GM19395 (cell line): Measurements from ENCODE around the gene CDK13.

Experiments used
- ATAC-seq: cut with Tn5 transposase; IDR thresholded peaks from one replicate; pipeline ENCODE4 v1.9.1; 2021; ENCODE audit warnings: mild to moderate bottlenecking, moderate library complexity; ENCODE audit not compliant: unreplicated experiment

Gene CDK13

DNA sequence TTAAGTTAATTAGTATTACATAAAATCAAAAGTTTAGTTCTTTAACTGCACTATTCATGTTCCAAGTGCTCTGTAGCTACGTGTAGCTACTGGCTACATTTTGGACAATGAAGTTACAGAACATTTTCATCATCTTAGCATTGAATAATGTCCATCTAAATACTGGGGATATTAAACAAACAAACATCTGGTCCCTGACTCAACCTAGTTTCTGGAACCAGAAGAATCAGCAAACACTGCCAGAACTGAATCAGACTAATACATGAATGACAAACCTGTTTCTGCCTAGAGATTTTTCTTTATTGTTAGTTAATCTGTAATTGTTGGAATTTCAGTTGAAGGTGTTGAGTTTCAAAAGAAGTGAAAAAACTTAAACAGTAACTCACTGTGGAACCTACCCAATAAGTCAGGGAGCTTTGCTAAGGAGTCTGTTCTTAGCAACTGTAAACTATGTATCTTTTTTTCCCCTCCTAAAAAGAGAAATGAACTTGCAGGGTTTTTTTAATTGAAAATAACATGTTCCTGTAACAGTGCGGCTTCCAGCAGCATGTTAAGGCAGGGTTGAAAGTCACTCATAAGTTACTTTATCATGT is 58.3 kb downstream of the CDK13 start:
- ATAC-seq = no peak

DNA sequence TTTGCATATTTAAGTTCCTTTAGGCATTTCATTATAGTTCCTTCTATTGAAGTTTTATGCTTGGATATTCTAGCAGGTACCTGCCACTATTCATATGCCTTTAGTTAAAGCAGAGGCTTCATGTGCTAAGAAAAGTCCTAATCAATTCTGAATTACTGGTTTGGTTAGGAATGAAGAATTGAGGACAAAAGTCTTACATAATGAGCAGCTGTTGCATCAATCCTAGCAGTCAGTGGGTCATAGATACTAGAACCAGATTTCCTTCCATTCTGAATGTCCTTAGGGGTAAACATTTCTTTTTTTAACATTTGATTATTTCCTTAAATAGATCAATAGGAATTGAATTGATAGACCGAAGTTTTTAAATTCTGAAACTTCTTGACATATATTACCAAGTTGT is 59.2 kb downstream of the CDK13 start:
- no peak for ATAC-seq

DNA sequence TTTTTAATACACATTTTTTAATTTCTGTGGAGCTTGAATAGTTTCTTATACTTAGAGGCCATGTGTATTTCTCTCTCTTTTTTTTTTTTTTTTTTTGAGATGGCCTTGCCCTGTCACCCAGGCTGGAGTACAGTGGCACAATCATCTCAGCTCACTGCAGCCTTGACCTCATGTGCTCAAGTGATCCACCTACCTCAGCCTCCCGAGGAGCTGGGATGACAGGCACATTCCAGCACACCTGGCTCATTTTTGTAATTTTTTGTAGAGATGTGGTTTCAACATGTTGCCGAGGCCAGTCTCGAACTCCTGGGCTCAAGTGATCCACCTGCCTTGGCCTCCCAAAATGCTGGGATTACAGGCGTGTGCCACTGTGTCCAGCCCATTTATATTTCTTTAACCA is 64.3 kb downstream of the CDK13 start:
- ATAC-seq = no peak

DNA sequence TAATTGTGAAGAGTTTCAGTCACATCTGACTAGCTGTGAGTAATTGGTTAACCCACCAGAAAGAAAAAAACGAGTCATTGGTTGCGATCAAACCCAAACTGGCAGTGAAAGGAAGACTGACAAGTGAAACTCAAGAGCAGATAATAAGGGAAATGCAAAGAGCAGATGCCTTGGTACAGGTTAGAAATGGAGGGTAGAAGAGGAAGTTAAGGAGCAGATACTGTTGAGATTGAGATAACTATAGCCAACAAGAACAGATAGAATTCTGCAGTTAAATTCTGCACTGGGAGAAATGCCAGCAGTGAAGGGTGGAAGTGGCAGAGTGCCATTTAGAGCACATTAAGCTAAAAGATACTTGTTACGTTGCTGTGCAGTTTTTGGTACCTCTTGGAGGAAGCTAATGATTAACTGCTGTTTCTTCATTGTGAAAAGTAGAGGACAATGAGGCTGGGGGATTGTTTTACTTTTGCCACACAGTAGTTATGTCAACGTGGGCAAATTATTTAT is 65.8 kb downstream of the CDK13 start:
- peak; percentile 93 for ATAC-seq

DNA sequence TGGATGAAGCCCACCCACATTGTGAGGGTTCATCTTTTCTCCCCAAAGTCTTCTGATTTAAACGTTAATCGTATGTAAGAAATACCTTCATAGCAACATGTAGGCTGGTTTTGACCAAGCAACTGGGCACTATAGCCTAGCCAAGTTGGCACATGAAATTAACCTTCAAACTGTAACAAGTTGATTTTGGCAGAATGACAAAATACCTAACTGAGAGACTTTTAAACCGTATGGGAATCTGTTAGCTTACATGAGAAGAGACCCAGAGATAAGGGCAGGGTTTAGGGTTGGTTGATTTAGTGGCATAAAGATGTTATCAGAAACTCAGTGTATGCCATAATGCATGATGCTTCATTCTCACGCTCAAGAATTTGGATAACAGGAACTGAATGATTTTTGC is 69.5 kb downstream of the CDK13 start:
- ATAC-seq = no peak

DNA sequence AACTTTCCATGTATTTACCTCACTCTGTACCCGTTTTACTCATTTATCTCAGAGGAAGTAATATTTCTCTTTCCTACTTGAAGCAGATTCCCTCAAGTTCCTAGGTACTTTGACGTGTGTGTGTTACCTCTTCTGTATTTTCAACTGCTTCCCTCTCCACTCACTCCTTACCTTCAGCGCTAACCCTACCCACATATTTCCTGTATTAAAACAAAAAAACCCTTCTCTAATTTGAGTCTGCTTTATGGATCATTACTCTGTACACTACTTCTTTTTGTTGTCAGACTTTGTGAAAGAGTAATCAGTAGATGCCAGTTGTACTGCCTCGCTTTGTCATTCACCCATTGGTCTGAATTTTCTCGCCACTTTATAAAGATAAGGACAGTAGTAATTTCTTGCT is 74.0 kb downstream of the CDK13 start:
- ATAC-seq = no peak

DNA sequence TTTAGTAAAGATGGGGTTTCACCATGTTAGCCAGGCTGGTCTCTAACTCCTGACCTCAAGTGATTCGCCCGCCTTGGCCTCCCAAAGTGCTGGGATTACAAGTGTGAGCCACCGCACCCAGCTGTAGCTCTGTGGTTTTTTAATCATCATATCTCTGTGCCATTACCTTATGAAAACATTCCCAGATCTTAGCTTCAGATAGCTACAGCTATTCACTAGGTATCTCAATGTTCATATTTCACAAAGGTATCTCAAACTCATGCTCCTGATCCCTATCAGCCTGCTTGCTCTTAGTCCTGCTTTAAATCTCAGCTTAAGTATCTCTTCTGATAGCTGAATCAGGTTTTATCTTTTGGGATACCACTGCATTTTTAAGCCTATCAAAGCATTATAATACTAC is 74.8 kb downstream of the CDK13 start:
- no peak for ATAC-seq

DNA sequence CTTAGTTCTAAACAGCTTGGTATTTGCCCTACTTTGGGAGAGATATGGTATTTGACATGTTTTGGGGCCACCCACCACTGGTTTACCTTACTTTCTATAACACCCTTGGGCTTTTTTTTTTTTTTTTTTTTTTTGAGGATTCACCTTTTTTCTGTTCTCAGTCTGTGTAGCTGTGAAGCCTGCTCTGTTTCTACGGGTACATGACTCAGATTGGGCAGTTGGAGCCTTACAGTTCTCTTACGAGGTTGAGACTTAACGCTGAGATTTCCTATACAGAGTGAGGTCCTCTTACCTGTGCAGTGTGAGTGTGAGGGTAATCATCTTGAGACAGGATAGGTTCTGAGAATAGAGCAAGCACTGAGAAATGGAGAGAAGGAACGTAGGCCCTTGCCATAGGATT is 77.5 kb downstream of the CDK13 start:
- ATAC-seq = no peak

DNA sequence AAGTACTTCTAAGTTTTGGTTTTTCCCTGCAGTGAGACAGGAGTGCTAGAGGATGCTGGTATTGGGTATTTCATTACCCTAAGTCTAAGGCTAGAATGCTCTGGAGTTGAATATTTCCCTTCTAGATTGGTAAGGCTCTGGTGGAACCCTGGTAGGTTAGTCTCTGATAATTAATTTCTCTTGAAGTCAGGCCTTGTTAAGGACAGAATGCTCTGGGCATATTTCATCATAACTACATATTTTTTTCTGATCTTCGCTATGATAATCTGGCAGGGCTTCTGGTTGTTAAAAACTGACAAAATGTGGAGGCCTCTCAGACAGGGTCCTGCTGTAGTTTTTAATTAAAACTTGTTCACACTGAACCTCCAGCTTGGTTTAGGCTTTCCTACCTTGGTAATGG is 83.8 kb downstream of the CDK13 start:
- no peak for ATAC-seq

DNA sequence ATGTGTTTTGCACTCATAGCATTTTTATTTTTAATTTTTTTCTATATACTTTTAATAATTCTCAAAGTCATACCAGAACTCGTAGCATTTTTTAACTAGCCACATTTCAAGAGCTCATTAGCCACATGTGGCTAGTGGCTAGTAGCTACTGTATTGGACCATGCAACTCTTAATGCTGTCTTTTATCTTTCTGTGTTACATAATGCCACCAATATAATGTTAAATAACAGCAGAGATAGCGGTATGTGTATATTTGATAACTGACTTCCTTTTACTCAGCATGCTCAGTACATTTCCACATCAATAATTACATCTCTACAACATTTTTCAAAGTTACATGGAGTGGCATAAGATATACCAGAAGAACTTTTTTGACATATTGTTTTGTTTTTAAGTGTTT is 91.4 kb downstream of the CDK13 start:
- ATAC-seq = no peak

DNA sequence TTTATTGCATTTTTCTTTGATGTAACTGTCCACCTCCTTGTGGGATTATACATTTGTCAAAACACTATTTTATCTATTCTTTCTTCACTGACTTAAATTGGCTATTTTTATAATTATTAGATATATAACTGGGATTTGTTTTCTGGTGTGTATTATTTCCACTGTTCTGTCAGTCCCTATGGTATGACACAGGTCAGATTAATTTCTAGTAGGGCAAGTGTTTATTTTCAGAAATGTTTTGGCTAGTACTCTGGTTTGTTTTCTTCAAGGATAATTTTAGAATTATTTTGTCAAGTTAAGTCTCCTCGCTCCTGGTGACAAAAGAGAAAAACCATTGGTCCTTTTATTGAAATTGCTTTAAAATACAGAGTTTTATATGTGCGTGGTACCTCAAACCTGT is 93.1 kb downstream of the CDK13 start:
- ATAC-seq = no peak

DNA sequence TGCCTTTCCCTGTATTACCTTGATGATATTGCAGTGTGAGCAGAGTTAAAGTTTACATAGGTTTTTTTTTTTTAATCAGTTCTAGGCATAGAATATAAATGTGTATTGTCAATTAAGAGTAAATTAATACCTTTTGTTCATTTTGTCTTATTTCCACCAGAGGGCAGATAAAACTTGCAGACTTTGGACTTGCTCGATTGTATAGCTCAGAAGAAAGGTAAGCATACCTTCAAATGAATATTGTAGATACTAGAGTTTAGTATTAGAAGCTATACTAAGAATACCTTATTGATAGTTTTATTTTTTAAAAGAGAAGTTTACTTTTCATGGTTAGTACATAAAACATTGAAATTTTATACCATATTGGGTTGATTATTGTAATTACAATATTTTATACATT is 97.6 kb downstream of the CDK13 start:
- ATAC-seq = no peak

DNA sequence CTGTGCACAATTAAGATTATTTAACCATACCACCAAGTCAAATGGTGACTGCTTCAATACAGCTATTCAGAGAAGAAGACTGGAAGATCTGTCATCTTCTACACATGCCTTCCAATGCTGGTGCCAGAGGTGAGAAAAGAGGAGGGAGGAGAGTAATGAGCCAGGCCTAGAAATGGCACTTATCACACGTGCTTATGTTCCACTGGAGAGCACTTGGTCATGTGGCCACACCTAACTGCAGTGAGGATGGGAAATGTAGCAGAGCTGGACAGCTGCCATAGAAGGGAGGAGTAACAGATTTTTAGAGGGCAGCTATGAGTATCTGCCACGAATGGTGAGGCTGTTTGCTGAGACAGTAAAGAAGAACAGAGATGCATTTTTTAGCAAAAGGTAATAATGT is 107.2 kb downstream of the CDK13 start:
- no peak for ATAC-seq

DNA sequence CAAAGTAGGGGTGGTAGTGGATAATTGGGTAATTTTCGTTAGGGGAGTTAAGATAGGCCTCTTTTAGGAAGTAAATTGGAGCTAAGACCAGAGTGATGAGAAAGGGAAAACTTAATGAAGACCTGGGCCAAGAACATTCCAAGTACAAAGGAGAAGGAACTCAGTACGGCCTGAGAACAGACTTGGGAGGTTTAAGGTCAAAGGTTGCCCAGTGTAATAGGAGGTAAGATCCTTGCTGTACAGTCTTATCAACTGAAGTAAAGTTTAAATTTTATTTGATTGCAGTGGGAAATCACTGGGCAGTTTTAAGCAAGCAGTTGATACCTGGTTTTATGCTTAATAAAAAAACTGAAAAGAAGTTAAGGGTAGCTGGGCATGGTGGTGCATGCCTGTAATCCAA is 108.0 kb downstream of the CDK13 start:
- no peak for ATAC-seq

DNA sequence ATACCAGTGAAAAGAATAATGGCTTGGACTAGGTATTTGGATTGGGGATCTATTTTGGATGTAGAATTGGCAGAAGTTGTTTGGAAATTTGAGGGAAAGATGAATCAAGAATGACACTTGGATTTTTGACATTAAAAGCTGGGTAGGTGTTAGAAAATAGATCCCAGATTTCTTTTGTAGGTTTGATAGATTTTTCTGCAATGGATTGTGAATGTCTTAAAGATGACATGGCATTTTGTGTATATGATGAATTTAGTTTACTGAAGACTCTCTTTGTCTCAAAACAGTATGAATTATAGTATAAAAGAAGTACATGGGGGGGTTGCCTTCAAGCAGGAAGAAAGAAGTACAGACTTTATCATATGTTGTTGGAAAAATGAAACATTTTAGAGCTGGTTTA is 108.6 kb downstream of the CDK13 start:
- ATAC-seq = no peak

DNA sequence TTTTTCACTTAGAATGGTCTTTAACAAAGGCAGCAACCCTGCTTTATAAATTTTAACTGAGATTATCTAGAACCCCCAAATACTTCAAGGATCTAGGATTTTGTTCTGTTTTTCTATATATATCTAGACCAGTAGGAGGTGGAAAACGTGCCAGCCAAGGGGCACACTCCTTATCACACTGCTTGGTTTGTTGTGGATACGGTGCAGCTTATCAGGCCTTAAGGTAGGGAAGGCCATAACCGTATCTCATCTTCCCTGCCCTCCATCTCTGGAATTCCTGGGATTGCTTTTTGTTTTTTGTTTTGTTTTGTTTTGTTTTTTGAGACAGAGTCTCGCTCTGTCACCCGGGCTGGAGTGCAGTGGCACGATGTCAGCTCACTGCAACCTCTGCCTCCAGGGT is 109.0 kb downstream of the CDK13 start:
- no peak for ATAC-seq

DNA sequence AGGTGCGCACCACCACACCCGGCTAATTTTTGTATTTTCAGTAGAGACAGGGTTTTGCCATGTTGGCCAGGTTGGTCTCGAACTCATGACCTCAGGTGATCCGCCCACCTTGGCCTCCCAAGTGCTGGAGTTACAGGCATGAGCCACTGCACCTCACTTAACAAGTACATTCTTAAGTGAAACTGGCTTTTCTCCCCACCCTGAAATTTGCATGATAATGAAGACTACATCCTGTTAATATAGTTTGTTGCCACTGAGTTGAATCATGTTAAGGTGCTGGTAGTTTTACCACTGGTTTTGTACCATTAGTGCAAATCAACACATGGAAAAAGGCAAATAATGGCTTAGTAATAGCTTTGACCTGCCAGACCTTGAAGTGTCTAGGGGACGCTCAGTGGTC is 122.2 kb downstream of the CDK13 start:
- ATAC-seq = no peak

DNA sequence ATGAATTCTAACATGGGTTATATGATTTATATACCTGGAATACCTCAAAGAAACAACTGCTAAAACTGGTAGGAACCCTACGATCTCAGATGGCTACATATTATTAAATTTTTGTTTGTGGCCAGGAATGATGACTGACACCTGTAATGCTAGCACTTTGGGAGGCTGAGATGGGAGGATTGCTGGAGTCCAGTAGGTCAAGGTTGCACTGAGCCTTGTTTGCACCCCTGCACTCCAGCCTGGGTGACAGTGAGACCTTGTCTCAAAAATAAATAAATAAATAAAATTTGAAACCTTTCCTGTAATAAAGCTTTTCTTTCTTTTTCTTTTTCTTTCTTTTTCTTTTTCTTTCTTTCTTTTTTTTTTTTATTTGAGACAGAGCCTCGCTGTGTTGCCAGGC is 123.2 kb downstream of the CDK13 start:
- no peak for ATAC-seq

DNA sequence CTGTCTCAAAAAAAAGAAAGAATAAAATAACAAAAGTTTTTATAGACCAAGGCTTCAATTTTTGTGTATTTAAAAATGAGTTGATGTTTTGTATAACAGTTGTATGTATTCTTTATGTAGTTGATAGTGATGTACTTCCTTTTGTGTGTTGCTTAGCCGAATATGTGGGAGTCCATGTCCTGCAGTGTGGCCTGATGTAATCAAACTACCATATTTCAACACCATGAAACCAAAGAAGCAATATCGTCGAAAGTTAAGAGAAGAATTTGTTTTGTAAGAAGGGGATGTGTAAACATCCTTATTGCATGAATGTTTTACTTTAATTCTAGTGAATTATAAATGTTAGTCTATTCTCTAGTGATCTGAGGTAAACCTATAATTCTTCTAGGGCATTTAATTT is 127.8 kb downstream of the CDK13 start:
- ATAC-seq = no peak

DNA sequence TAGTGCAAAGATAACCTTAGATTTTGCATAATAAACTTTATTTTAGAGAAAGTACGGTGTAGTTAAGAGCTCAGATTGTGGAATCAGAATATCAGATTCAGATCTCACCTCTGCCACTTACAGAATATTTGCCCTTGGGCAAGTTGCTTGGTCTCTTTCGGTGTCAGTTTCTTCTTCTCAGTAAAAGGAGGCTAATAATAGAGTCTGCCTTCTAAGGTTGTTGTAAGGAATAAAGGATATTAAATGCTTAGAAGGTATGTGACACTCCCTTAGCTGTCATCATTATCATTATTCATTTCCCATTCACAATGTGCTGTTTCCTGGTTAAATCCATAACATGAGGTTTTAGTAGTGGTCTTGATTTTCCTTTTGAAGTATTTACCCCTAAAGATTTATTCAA is 142.1 kb downstream of the CDK13 start:
- ATAC-seq = no peak

DNA sequence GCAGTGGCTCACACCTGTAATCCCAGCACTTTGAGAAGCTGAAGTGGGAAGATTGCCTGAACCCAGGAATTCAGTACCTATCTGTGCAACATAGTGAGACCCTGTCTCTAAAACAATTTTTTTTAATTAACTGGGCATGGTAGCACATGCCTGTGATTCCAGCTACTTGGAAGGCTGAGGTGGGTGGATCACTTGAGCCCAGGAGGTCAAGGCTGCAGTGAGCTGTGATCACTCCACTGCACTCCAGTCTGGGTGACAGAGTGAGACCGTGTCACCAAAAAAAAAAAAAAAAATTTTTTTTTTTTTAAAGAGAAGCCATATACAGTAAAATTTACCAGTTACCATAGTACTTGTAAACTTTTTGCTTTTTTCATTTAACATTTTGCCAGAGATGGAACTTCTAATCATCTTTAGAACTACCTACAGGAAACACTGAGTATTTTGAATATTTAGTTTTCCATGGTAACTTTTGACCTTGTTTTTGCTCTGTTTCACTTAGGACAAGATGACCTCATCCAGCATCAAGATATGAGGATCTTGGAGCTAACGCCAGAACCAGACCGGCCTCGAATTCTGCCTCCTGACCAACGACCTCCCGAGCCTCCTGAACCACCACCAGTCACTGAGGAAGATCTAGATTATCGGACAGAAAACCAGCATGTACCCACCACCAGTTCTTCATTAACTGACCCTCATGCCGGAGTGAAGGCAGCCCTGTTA is 143.7 kb downstream of the CDK13 start:
- ATAC-seq = no peak

DNA sequence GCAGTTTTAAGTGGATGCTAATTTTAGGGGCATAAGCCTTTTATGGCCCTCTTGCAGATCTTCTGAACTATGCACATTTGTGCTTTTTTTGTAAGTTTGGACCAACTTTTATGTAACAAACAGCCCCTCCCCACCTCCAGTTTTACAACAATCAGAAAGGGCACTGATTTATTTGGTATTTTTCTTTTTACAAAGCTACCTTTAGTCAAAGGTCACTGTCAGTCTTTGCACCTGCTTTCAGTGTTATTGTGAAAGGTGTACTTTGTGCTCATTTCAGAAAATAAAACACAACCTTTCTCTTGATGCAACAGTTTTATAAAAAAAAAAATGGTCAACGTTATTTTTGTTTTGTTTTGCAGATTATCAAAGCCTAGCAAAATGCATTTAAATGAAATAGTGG is 145.2 kb downstream of the CDK13 start:
- no peak for ATAC-seq
